Measurements from ENCODE around the gene DNAJB11.

DNA sequence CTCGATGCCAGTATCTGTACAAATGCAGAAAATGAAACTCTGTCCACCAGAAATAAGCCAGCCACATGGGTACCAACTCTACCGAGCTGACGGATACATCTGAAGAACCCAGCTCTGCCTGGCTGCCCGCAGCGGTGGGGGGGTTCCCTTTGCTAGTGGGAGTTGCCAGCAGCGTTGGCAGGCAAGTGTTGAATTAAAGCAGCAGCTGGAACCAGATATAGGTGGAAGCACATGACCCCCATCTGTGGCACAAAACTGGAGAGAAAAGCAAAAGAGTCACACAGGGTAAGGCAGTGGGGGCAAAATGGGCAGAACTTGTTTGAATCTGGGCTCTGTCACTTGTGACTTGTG, 44.3 kb upstream of the DNAJB11 start:
- no peak for TF ChIP-seq CTCF (conservative IDR thresholded peaks at IDR 0.05 in 1 of 2, IDR thresholded peaks at IDR 0.05 in 1 of 2; ENCODE audit: extremely low read depth in 1 of 2, insufficient read depth in 1 of 2, low read depth in 1 of 2, low read length in 2 of 2)
- TF ChIP-seq EZH2 (IDR thresholded peaks at IDR 0.05; ENCODE audit: borderline replicate concordance, low read length), result no peak
